ENCODE data around the gene ONECUT3.

ONECUT3 gene

GRCh38 chr19:1739960-1740629, 13.2 kb upstream of the ONECUT3 start:
- DNase-seq (ENCODE audit: low spot score) = no peak

- no peak for DNase-seq (ENCODE audit: low spot score)
Observed at GRCh38 chr19:1742989-1743696, 10.2 kb upstream of the ONECUT3 start.

GRCh38 chr19:1744133-1744665, 9.1 kb upstream of the ONECUT3 start:
- no peak for DNase-seq (ENCODE audit: low spot score)

DNA sequence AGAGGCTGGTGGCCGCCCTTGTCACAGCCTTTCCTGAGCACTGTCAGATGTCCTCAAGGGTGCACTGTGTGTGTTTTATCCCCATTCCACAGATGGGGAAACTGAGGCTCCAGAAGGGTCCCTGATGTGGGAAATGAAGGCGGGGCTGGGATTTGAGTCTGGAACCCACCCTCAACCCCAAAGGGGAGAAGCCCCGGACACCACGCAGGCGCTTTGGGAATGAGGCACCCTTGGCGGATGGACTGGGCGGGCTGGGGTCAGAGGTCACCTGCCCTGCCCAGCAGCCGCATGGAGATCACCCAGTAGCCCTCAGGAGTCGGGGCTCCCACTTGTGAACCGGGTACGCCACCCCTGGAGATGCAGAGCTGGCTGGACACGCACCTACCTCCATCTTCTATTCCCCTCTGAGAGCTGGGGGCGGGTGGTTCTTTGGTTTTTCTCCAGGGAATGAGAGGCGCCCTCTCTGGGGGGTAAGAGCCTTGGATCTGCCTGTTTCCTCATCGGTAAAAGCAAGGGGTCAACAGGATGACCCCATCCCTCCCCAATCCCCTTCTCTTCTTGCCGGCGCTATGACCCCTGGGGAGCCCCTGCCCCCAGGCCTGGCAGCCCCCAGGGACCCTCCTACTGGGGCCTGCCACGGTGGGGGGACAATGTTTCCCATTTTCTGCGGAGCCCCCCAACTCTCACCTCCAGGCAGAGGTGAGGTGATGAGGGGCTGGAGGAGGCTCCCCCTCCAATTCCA, 8.3 kb upstream of the ONECUT3 start:
- DNase-seq (ENCODE audit: low spot score) = no peak

GRCh38 chr19:1745589-1746031, 7.7 kb upstream of the ONECUT3 start:
- DNase-seq (ENCODE audit: low spot score) = no peak

GRCh38 chr19:1746401-1747284, 6.7 kb upstream of the ONECUT3 start:
- no peak for DNase-seq (ENCODE audit: low spot score)

GRCh38 chr19:1747285-1748114, 5.8 kb upstream of the ONECUT3 start:
- no peak for DNase-seq (ENCODE audit: low spot score)

- no peak for DNase-seq (ENCODE audit: low spot score)
Observed at GRCh38 chr19:1748115-1748872, 5.0 kb upstream of the ONECUT3 start.

DNA sequence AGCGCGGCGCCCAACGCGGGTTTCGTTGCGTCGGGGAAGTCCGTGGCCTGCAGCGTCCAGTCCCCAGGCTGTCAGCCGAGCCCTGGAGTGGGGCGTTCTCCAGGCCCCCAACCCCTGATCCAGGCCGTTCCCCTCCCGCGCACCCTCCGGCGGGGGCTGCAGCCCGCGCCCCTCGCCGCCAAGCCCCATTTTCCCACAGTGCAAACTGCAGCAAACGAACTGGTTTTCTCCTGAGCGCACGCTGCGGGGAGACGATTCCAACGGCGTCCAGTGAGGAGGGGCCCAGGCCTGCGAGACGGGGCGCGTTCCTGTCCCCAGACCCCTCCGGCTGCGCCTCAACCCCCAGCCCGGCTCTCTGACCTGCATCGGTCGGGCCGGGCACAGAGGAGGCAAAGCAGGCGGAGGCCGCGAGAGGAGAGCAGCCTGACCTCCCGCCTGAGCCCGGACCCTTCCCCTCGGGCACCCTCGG, 4.4 kb upstream of the ONECUT3 start:
- no peak for DNase-seq (ENCODE audit: low spot score)

DNA sequence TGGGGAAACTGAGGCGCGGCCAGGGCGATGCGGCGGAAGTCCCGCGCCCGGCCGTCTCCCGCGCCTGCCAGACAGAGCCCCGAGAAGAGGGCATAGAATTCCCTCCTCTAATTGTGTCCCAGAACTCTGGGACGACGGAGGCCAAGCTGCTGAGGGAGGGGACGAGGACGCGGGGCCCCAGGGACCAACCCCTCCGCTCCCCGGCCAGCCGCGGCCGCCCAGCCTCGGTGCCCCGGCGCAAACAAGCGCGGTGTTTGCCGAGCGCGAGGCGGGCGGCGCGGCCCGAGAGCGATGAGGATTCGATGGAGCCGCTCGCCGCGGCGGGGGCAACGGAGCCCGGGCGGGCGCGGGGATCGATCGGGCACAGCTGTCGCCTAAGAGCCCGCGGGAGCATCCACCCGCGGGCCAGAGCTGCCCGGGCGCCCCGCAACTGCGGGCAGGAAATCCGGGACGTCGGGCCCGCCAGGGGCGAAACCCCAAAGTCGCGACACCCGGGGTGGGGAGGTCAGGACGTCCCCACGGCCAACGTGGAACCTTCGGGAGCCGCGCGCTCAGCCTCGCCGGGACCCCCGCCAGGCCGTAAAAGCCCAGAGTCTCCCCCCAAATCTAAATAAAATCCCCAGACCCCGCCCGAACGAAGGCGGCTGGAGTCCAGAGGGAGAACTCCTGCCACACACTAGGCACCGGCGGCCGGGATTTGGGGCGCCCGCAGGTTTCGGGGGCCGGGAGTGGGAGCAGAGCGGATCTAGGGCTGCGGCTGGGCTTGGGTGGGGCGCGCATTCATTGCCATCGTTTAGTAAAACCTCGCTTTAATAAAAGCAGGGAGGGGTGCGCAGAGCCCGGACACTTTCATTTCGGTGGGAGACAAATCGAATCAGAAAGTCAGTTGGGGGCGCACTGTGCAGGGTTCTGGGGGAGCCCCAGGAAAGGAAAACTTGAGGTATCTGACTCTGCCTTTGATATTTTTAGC, 3.6 kb upstream of the ONECUT3 start:
- DNase-seq (ENCODE audit: low spot score) = no peak

DNA sequence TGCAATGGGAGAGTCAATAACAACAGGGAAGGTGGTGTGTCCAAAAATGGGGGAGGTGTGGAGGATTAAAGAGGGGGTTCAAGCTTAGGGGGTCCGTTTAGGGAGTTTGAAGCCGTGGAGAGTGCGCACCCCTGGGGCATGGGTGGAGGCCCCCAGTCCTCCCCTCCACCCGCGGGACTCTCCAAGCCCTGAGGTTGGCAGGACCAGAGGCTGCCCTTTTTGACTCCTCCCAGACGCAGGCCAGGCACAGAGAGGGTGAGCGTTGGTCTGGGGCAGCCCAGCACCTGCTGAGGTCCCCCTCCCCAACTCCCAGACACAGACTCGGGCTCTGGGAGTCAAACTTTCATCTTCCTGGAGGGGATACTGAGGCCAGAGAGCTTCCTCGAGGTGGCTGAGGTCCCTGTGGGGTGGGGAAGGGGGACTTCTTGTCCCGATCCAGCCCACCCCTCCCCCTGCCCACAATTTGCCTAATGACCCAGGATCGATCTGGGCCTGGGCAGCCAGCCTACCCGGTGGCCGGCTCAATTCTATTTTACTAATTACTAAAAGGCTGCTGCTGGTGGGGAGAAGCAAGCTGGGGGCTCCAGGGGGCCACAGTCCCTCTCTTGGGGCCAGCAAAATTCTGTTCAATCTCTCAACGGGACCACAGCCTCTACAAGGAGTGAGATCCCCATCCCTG, 2.8 kb upstream of the ONECUT3 start:
- DNase-seq (ENCODE audit: low spot score) = no peak

DNA sequence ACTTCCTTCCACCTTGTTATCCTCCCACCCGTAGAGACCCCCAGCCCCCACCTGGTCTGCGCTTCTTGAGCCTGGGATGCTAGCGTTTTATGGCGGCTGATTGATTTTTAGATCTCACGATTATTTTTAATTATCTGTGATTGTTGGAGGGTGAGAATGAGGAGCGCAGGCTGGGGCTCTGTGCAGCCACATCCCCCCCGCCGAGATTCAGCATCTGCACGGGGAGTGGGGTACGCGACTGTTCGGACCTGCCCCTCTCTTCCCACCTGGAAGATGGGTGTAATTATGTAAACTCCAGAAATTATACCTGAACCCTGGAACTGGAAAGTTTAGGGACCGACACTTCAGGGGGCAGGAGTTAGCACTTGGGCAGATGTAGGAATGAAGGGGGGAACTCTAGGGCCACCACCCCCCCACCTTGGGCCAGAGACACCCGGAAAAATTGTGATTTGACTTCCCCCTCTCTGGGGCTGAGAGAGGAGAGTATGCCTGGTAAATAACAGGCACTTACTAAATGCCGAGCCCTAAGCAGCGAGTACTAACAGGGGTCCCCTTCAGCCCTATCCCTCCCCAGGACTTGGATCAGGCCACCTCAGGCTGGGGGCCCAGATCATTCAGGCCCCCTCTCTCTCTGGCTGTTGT, 1.8 kb upstream of the ONECUT3 start:
- no peak for DNase-seq (ENCODE audit: low spot score)

- no peak for DNase-seq (ENCODE audit: low spot score)
Observed at GRCh38 chr19:1752009-1752756, 1.1 kb upstream of the ONECUT3 start.

DNA sequence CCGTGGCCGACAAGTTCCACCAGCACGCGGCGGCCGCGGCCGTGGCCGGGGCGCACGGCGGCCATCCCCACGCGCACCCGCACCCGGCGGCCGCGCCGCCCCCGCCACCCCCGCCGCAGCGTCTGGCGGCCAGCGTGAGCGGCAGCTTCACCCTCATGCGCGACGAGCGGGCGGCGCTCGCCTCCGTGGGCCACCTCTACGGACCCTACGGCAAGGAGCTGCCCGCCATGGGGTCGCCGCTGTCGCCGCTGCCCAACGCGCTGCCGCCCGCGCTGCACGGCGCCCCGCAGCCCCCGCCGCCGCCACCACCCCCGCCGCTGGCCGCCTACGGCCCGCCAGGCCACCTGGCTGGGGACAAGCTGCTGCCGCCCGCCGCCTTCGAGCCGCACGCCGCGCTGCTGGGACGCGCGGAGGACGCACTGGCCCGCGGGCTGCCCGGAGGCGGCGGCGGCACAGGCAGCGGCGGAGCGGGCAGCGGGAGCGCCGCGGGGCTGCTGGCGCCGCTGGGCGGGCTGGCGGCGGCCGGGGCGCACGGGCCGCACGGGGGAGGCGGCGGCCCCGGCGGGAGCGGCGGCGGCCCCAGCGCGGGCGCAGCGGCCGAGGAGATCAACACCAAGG, 821 bp downstream of the ONECUT3 start:
- DNase-seq (ENCODE audit: low spot score) = no peak

DNA sequence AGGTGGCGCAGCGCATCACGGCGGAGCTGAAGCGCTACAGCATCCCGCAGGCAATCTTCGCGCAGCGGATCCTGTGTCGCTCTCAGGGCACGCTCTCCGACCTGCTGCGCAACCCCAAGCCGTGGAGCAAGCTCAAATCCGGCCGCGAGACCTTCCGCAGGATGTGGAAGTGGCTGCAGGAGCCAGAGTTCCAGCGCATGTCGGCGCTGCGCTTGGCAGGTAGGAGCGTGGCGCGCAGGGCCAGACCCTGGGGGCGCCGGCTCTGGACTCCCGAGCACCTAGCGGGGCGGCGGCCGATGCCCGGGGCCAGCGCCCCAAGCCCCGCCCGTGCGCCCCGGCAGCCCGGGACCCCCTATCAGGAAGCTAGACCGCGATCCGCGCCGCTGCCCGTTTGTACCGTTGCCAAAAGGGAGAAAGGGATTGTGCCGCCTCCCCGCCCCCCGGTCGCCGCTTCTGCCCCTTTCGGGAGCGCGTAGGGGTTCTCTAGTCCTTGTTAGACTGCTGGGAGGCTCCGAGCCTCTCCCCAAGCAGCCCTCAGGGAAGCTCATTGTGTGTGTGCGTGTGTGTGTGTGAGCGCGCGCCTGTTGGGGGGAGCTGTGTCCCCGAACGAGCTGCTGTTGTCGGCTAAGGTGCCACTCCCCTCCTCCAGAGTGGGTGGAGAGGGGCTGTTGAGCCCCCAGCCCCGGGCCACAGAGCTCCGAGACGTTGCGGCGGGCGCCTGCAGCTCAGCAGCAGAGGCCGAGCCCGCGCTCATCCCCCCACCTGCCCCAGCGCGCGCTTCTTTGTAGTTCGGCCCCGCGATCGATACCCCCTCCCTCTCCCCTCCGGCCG, 1.5 kb downstream of the ONECUT3 start:
- no peak for DNase-seq (ENCODE audit: low spot score)
